Mesenchymal stem cell (in vitro differentiated cells and primary cell): ENCODE results near the gene MYCBPAP.
A peak's percentile ranks its signal among the peaks of the same experiment; 100 is the strongest.

Experiments used
- DNase-seq: peaks from one replicate; pipeline ENCODE4 v3.0.0-alpha.2; 2013
- H2AFZ ChIP-seq: one replicate; pipeline ENCODE4 v1.6.1; 2013; ENCODE audit warnings: low read depth, mild to moderate bottlenecking, control low read depth, inconsistent platforms, low read length, moderate library complexity
- H2AK5ac ChIP-seq: 2 replicates; pipeline ENCODE4 v1.6.1; 2013; ENCODE audit warnings: low read length, moderate library complexity, mild to moderate bottlenecking, inconsistent platforms; ENCODE audit not compliant: severe bottlenecking
- H2BK120ac ChIP-seq: one replicate; pipeline ENCODE4 v1.6.1; 2013; ENCODE audit warnings: low read depth, mild to moderate bottlenecking, inconsistent platforms, low read length, moderate library complexity
- H2BK12ac ChIP-seq, 2 experiments: one replicate each; pipeline ENCODE4 v1.6.1; 2013; ENCODE audit warnings: inconsistent platforms in 2 of 2, low read length in 2 of 2, mild to moderate bottlenecking in 2 of 2, moderate library complexity in 2 of 2, control low read depth in 1 of 2
- H2BK15ac ChIP-seq: one replicate; pipeline ENCODE4 v1.6.1; 2013; ENCODE audit warnings: mild to moderate bottlenecking, low read depth, inconsistent platforms; ENCODE audit not compliant: poor library complexity, severe bottlenecking
- H2BK5ac ChIP-seq: 2 replicates; pipeline ENCODE4 v1.6.1; 2013; ENCODE audit warnings: low read depth, mild to moderate bottlenecking, low read length, control low read depth, inconsistent platforms; ENCODE audit not compliant: poor library complexity, severe bottlenecking
- H3K14ac ChIP-seq, 2 experiments: one replicate each; pipeline ENCODE4 v1.6.1; 2013; ENCODE audit warnings: inconsistent platforms in 2 of 2, low read length in 2 of 2, control low read depth in 1 of 2, mild to moderate bottlenecking in 1 of 2, moderate library complexity in 1 of 2
- H3K18ac ChIP-seq, 2 experiments: one replicate each; pipeline ENCODE4 v1.6.1; 2013; ENCODE audit warnings: inconsistent platforms in 2 of 2, low read length in 2 of 2, control low read depth in 1 of 2, low read depth in 1 of 2, mild to moderate bottlenecking in 1 of 2
- H3K23ac ChIP-seq, 2 experiments: one replicate each; pipeline ENCODE4 v1.6.1; 2013; ENCODE audit warnings: inconsistent platforms in 2 of 2, low read length in 2 of 2, mild to moderate bottlenecking in 2 of 2, moderate library complexity in 2 of 2, control low read depth in 1 of 2
- H3K27ac ChIP-seq: 2 replicates; pipeline ENCODE4 v1.5.1; 2013; ENCODE audit warnings: mild to moderate bottlenecking, moderate library complexity, low read length, control low read depth, inconsistent platforms; ENCODE audit not compliant: poor library complexity, severe bottlenecking
- H3K27me3 ChIP-seq, 2 experiments: 2 replicates each; pipeline versions ENCODE4 v1.6.1 to v1.7.0; 2013; ENCODE audit warnings: low read length in 2 of 2, mild to moderate bottlenecking in 2 of 2, moderate library complexity in 2 of 2, control low read depth in 1 of 2, inconsistent platforms in 1 of 2; ENCODE audit not compliant: control insufficient read depth in 1 of 2, insufficient read depth in 1 of 2
- H3K36me3 ChIP-seq, 2 experiments: 2 replicates each; pipeline versions ENCODE4 v1.6.1 to v1.7.0; 2013; ENCODE audit warnings: low read length in 2 of 2, control low read depth in 1 of 2, inconsistent platforms in 1 of 2, low read depth in 1 of 2, mild to moderate bottlenecking in 1 of 2; ENCODE audit not compliant: insufficient read depth in 2 of 2, control insufficient read depth in 1 of 2
- H3K4ac ChIP-seq, 2 experiments: one replicate each; pipeline ENCODE4 v1.6.1; 2013; ENCODE audit warnings: inconsistent platforms in 2 of 2, low read length in 2 of 2, mild to moderate bottlenecking in 2 of 2, moderate library complexity in 2 of 2, control low read depth in 1 of 2, low read depth in 1 of 2
- H3K4me1 ChIP-seq: 2 replicates; pipeline ENCODE4 v1.6.1; 2013; ENCODE audit warnings: low read depth, low read length, control low read depth; ENCODE audit not compliant: control insufficient read depth, insufficient read depth
- H3K4me2 ChIP-seq: 2 replicates; pipeline ENCODE4 v1.6.1; 2013; ENCODE audit warnings: low read length, mild to moderate bottlenecking, inconsistent platforms; ENCODE audit not compliant: poor library complexity, severe bottlenecking
- H3K4me3 ChIP-seq, 2 experiments: 2 replicates each; pipeline versions ENCODE4 v1.5.1 to v1.7.0; 2013; ENCODE audit warnings: low read length in 2 of 2, mild to moderate bottlenecking in 2 of 2, control low read depth in 1 of 2, low read depth in 1 of 2; ENCODE audit not compliant: insufficient read depth in 1 of 2
- H3K79me1 ChIP-seq: replicated peaks from 2 replicates; pipeline ENCODE4 v1.6.1; 2013; ENCODE audit warnings: mild to moderate bottlenecking, control low read depth, low read length, inconsistent platforms; ENCODE audit not compliant: poor library complexity, severe bottlenecking
- H3K9ac ChIP-seq: 2 replicates; pipeline ENCODE4 v1.7.0; 2013; ENCODE audit warnings: mild to moderate bottlenecking, low read length, moderate library complexity
- H3K9me3 ChIP-seq: 2 replicates; pipeline ENCODE4 v1.7.0; 2013; ENCODE audit warnings: mild to moderate bottlenecking, low read length; ENCODE audit not compliant: control insufficient read depth
- H4K8ac ChIP-seq: one replicate; pipeline ENCODE4 v1.6.1; 2013; ENCODE audit warnings: inconsistent platforms, mild to moderate bottlenecking, low read length, moderate library complexity
- H4K91ac ChIP-seq: one replicate; pipeline ENCODE4 v1.6.1; 2013; ENCODE audit warnings: mild to moderate bottlenecking, low read length, inconsistent platforms
- WGBS: methylation state at CpG from one replicate; pipeline ENCODE4 v1.1.7; 2013; ENCODE audit warnings: mixed read lengths; 5-methylcytosine and 5-hydroxymethylcytosine counted together

Gene MYCBPAP

DNA sequence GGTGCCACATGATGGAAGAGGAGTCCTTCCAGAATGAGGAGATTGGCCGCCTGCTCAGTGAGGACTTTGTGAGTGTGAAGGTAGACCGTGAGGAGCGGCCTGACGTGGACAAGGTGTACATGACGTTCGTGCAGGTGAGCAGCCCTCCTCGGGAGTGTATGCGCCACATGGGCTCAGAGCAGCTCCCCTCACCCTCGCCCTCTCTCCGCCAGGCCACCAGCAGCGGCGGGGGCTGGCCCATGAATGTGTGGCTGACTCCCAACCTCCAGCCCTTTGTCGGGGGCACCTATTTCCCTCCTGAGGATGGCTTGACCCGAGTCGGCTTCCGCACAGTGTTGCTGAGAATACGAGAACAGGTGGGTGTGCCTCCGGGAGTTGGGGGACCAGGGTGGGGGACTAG lies 40.6 kb downstream of the MYCBPAP start:
- Histone ChIP-seq H2BK15ac (no peak overlapping the region), H3K4me3 (no peak overlapping the region), H3K4me1 (peaks cover 14% of the 10 kb centered on the region), H3K79me1 (peaks cover 20% of the 10 kb centered on the region), H2AFZ (no peak overlapping the region), H2BK120ac (no peak overlapping the region), H3K9ac (no peak overlapping the region), H3K9me3 (no peaks in the 10 kb centered on the region), H3K18ac (no peak overlapping the region), H4K91ac (no peak overlapping the region), H3K36me3 (peaks cover 38 to 45% of the 10 kb centered on the region in 2 experiments), H3K14ac (no peak overlapping the region), H3K4me2 (no peak overlapping the region), H3K4ac (no peak overlapping the region), H3K27ac (no peak overlapping the region), H4K8ac (no peak overlapping the region), H2BK12ac (no peak overlapping the region), H3K23ac (no peak overlapping the region), H2AK5ac (no peak overlapping the region), H3K27me3 (peaks cover 0 to 5% of the 10 kb centered on the region in 2 experiments), H2BK5ac (no peak overlapping the region)
- DNase-seq: no peak
- 98% methylated on average over 14 of the region's 18 CpGs for WGBS

DNA sequence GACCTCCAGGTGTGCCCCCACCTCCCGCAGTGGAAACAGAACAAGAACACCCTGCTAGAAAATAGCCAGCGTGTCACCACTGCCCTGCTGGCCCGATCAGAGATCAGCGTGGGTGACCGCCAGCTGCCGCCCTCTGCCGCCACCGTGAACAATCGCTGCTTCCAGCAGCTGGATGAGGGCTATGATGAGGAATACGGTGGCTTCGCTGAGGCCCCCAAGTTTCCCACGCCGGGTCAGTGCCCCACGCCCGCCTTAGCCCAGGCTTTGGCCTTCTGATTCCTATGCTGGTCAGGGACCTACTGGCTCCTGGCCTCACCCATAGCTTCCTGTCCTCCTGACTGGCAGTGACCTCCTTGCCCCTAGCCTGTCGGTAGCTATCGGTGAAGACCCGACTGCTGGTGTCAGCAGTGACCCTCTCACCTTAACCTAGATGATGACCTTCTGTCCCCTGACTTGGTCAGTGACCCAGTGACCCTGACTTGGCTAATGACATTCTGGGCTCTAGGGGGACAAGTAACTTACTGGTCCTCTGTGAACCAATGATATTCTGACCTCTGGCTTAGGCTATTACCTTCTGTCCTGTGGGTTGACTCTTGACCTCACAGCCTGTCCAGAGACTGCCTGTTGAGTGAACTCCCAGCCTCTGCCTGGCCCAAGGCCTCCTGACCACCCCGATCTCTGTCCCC lies 41.2 kb downstream of the MYCBPAP start:
- H2BK15ac ChIP-seq: peak overlapping the region; percentile 46
- H2AFZ ChIP-seq: no peak overlapping the region
- no peak overlapping the region for H3K27ac ChIP-seq
- no peak overlapping the region for H3K4me2 ChIP-seq
- H3K9ac ChIP-seq: no peak overlapping the region
- H2AK5ac ChIP-seq: no peak overlapping the region
- H2BK5ac ChIP-seq: no peak overlapping the region
- peaks cover 14% of the 10 kb centered on the region for H3K4me1 ChIP-seq
- no peak overlapping the region for H3K14ac ChIP-seq
- 94% methylated on average over 18 of the region's 19 CpGs for WGBS
- H3K27me3 ChIP-seq: peaks cover 0 to 5% of the 10 kb centered on the region in 2 experiments
- no peak overlapping the region for H4K8ac ChIP-seq
- H3K4me3 ChIP-seq: no peak overlapping the region
- peaks cover 25% of the 10 kb centered on the region for H3K79me1 ChIP-seq
- H2BK120ac ChIP-seq: no peak overlapping the region
- no peak overlapping the region for H3K23ac ChIP-seq
- no peak overlapping the region for H2BK12ac ChIP-seq
- DNase-seq: no peak
- peak overlapping the region; percentile 61 for H4K91ac ChIP-seq
- H3K36me3 ChIP-seq: peaks cover 42 to 51% of the 10 kb centered on the region in 2 experiments
- H3K4ac ChIP-seq: no peak overlapping the region
- H3K9me3 ChIP-seq: no peaks in the 10 kb centered on the region
- H3K18ac ChIP-seq: no peak overlapping the region

DNA sequence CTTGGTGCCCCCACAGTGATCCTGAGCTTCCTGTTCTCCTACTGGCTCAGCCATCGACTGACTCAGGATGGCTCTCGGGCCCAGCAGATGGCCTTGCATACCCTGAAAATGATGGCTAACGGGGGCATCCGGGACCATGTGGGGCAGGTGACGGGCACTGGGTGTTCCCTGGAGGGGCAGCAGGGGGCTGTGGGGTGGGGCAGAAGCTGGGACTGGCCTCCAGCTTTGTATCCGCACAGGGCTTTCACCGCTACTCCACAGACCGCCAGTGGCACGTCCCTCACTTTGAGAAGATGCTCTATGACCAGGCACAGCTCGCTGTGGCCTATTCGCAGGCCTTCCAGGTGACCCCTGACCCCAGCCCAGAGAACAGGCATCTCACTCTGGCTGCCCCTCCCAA lies 41.7 kb downstream of the MYCBPAP start:
- Histone ChIP-seq H3K23ac (no peak overlapping the region), H2AFZ (no peak overlapping the region), H3K18ac (no peak overlapping the region), H2AK5ac (no peak overlapping the region), H3K27ac (no peak overlapping the region), H3K9ac (no peak overlapping the region), H3K4me2 (no peak overlapping the region), H3K4me1 (peaks cover 16% of the 10 kb centered on the region), H3K4me3 (no peak overlapping the region), H2BK5ac (no peak overlapping the region), H2BK12ac (no peak overlapping the region), H3K14ac (no peak overlapping the region), H3K4ac (no peak overlapping the region), H2BK15ac (no peak overlapping the region), H3K36me3 (peaks cover 47 to 57% of the 10 kb centered on the region in 2 experiments), H3K9me3 (no peaks in the 10 kb centered on the region), H4K8ac (no peak overlapping the region), H3K27me3 (peaks cover 0 to 5% of the 10 kb centered on the region in 2 experiments), H3K79me1 (peaks cover 28% of the 10 kb centered on the region), H2BK120ac (no peak overlapping the region), H4K91ac (no peak overlapping the region)
- 93% methylated on average over 11 of the region's 11 CpGs for WGBS
- DNase-seq: no peak

DNA sequence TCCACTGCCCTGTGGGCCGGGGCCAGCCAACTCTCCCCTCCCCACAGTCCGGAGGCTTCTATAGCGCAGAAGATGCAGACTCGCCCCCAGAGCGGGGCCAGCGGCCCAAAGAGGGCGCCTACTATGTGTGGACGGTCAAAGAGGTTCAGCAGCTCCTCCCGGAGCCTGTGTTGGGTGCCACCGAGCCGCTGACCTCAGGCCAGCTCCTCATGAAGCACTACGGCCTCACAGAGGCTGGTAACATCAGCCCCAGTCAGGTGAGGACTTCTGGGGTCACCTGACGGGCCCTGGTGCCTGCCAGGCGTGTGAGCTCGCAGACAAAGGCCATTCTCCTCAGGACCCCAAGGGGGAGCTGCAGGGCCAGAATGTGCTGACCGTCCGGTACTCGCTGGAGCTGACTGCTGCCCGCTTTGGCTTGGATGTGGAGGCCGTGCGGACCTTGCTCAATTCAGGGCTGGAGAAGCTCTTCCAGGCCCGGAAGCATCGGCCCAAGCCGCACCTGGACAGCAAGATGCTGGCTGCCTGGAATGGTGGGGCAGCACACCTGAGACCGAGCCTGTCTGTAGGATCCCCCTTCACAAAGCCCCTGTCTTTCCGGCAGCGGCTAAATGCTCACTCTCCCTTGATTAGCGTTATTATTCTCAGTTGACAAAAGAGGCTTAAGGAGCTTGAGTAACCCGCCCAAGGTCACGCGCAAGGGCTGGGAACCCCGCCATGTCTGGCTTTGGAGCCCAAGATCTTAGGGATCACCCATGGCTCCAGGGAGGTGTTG lies 42.6 kb downstream of the MYCBPAP start:
- H3K9me3 ChIP-seq: no peaks in the 10 kb centered on the region
- DNase-seq: peak; percentile 84

More for the DNA sequence above, 42.6 kb downstream of the MYCBPAP start:
- H3K23ac ChIP-seq: no peak overlapping the region
- H3K4me2 ChIP-seq: no peak overlapping the region
- H3K18ac ChIP-seq: no peak overlapping the region
- H2AFZ ChIP-seq: no peak overlapping the region
- H2BK120ac ChIP-seq: no peak overlapping the region
- no peak overlapping the region for H2BK5ac ChIP-seq
- H3K4ac ChIP-seq: no peak overlapping the region
- peaks cover 0 to 5% of the 10 kb centered on the region in 2 experiments for H3K27me3 ChIP-seq
- peak overlapping the region; percentile 4 for H4K8ac ChIP-seq
- H3K27ac ChIP-seq: no peak overlapping the region
- H2AK5ac ChIP-seq: peak overlapping the region; percentile 18
- H2BK15ac ChIP-seq: no peak overlapping the region
- H3K9ac ChIP-seq: peak overlapping the region; percentile 28
- H3K4me3 ChIP-seq: no peak overlapping the region
- H3K14ac ChIP-seq: no peak overlapping the region
- peaks cover 56 to 65% of the 10 kb centered on the region in 2 experiments for H3K36me3 ChIP-seq
- H4K91ac ChIP-seq: no peak overlapping the region
- peaks cover 16% of the 10 kb centered on the region for H3K4me1 ChIP-seq
- 49% methylated on average over 32 of the region's 32 CpGs for WGBS
- H3K79me1 ChIP-seq: peaks cover 28% of the 10 kb centered on the region
- no peak overlapping the region for H2BK12ac ChIP-seq
